ENCODE results near the gene P2RY6.

The P2RY6 gene

GRCh38 chr11:73306069-73306841 lies 34.1 kb downstream of the P2RY6 start:
- TF ChIP-seq TAF1 (IDR thresholded peaks at IDR 0.05; ENCODE audit: low read depth, low read length), result no peak
- TF ChIP-seq POLR2AphosphoS5 (IDR thresholded peaks at IDR 0.05; ENCODE audit: low read depth, low read length), result no peak
- TF ChIP-seq POLR2A (IDR thresholded peaks at IDR 0.05; ENCODE audit: low read depth, low read length), result no peak
- TF ChIP-seq SPI1 (IDR thresholded peaks at IDR 0.05; ENCODE audit: low read depth, low read length), result no peak
- TF ChIP-seq POU2F2 (IDR thresholded peaks at IDR 0.05; ENCODE audit: low read depth, low read length), result no peak
- TF ChIP-seq PAX5 (IDR thresholded peaks at IDR 0.05; ENCODE audit: insufficient read depth, low read length, severe bottlenecking), result no peak
- no peak for DNase-seq (ENCODE audit: insufficient read length, low spot score)
- peak; percentile 13 for FAIRE-seq

GRCh38 chr11:73306977-73307322 lies 34.8 kb downstream of the P2RY6 start:
- FAIRE-seq (no peak), DNase-seq (ENCODE audit: insufficient read length, low spot score) (no peak)
- no peak for TF ChIP-seq POLR2A (IDR thresholded peaks at IDR 0.05; ENCODE audit: low read depth, low read length)
- TF ChIP-seq TAF1 (IDR thresholded peaks at IDR 0.05; ENCODE audit: low read depth, low read length), result no peak

GRCh38 chr11:73307323-73308002 lies 35.3 kb downstream of the P2RY6 start:
- FAIRE-seq, result peak; percentile 90
- TF ChIP-seq POU2F2 (IDR thresholded peaks at IDR 0.05; ENCODE audit: low read depth, low read length) (no peak), TAF1 (IDR thresholded peaks at IDR 0.05; ENCODE audit: low read depth, low read length) (no peak), SPI1 (IDR thresholded peaks at IDR 0.05; ENCODE audit: low read depth, low read length) (no peak), POLR2AphosphoS5 (IDR thresholded peaks at IDR 0.05; ENCODE audit: low read depth, low read length) (no peak), PAX5 (IDR thresholded peaks at IDR 0.05; ENCODE audit: insufficient read depth, low read length, severe bottlenecking) (no peak), POLR2A (IDR thresholded peaks at IDR 0.05; ENCODE audit: low read depth, low read length) (no peak)
- DNase-seq (ENCODE audit: insufficient read length, low spot score), result peak; percentile 91

GRCh38 chr11:73308003-73308960 lies 36.1 kb downstream of the P2RY6 start, which contains the start of gene ARHGEF17:
ARHGEF17 (plus strand) TSS chr11:73308276; CDS start chr11:73308639, 363 bp downstream.
- TF ChIP-seq PAX5 (IDR thresholded peaks at IDR 0.05; ENCODE audit: insufficient read depth, low read length, severe bottlenecking) (no peak), POLR2A (IDR thresholded peaks at IDR 0.05; ENCODE audit: low read depth, low read length) (no peak), POU2F2 (IDR thresholded peaks at IDR 0.05; ENCODE audit: low read depth, low read length) (no peak), SPI1 (IDR thresholded peaks at IDR 0.05; ENCODE audit: low read depth, low read length) (no peak), POLR2AphosphoS5 (IDR thresholded peaks at IDR 0.05; ENCODE audit: low read depth, low read length) (no peak)
- FAIRE-seq, result peak; percentile 85
- DNase-seq (ENCODE audit: insufficient read length, low spot score), result peak; percentile 57

GRCh38 chr11:73308961-73309919 lies 37.1 kb downstream of the P2RY6 start:
- FAIRE-seq (no peak), DNase-seq (ENCODE audit: insufficient read length, low spot score) (no peak)
- TF ChIP-seq TAF1 (IDR thresholded peaks at IDR 0.05; ENCODE audit: low read depth, low read length), result no peak
- TF ChIP-seq POU2F2 (IDR thresholded peaks at IDR 0.05; ENCODE audit: low read depth, low read length), result no peak
- no peak for TF ChIP-seq POLR2A (IDR thresholded peaks at IDR 0.05; ENCODE audit: low read depth, low read length)
- TF ChIP-seq POLR2AphosphoS5 (IDR thresholded peaks at IDR 0.05; ENCODE audit: low read depth, low read length), result no peak
- TF ChIP-seq SPI1 (IDR thresholded peaks at IDR 0.05; ENCODE audit: low read depth, low read length), result no peak
- TF ChIP-seq PAX5 (IDR thresholded peaks at IDR 0.05; ENCODE audit: insufficient read depth, low read length, severe bottlenecking), result no peak

- FAIRE-seq, result no peak
- TF ChIP-seq POLR2A (IDR thresholded peaks at IDR 0.05; ENCODE audit: low read depth, low read length) (no peak), POLR2AphosphoS5 (IDR thresholded peaks at IDR 0.05; ENCODE audit: low read depth, low read length) (no peak), POU2F2 (IDR thresholded peaks at IDR 0.05; ENCODE audit: low read depth, low read length) (no peak), PAX5 (IDR thresholded peaks at IDR 0.05; ENCODE audit: insufficient read depth, low read length, severe bottlenecking) (no peak), TAF1 (IDR thresholded peaks at IDR 0.05; ENCODE audit: low read depth, low read length) (no peak), SPI1 (IDR thresholded peaks at IDR 0.05; ENCODE audit: low read depth, low read length) (no peak)
- DNase-seq (ENCODE audit: insufficient read length, low spot score), result no peak
Measured at GRCh38 chr11:73310076-73310475, 37.9 kb downstream of the P2RY6 start.

GRCh38 chr11:73310661-73311393 lies 38.7 kb downstream of the P2RY6 start:
- no peak for FAIRE-seq
- TF ChIP-seq POU2F2 (IDR thresholded peaks at IDR 0.05; ENCODE audit: low read depth, low read length) (no peak), PAX5 (IDR thresholded peaks at IDR 0.05; ENCODE audit: insufficient read depth, low read length, severe bottlenecking) (no peak), SPI1 (IDR thresholded peaks at IDR 0.05; ENCODE audit: low read depth, low read length) (no peak), POLR2AphosphoS5 (IDR thresholded peaks at IDR 0.05; ENCODE audit: low read depth, low read length) (no peak), TAF1 (IDR thresholded peaks at IDR 0.05; ENCODE audit: low read depth, low read length) (no peak), POLR2A (IDR thresholded peaks at IDR 0.05; ENCODE audit: low read depth, low read length) (no peak)
- DNase-seq (ENCODE audit: insufficient read length, low spot score), result no peak
